Measurements from ENCODE around the gene GPR35.

The GPR35 gene

GRCh38 chr2:240586919-240587800 lies 38.1 kb upstream of the GPR35 start:
- H3K4me2 ChIP-seq (ENCODE audit: low read length), result peak overlapping the region; percentile 96
- TF ChIP-seq CTCF (IDR thresholded peaks at IDR 0.05; ENCODE audit: low read depth, low read length, poor library complexity, severe bottlenecking) (no peak), EZH2phosphoT487 (IDR thresholded peaks at IDR 0.05; ENCODE audit: borderline replicate concordance, low read length) (no peak)
- no peaks in the 10 kb centered on the region for H3K9me2 ChIP-seq (replicated peaks; ENCODE audit: control insufficient read depth, low read length)
- H3K36me3 ChIP-seq (ENCODE audit: control insufficient read depth, low read length), result peaks cover 60% of the 10 kb centered on the region
- H3K79me2 ChIP-seq (ENCODE audit: control insufficient read depth, low read length), result peaks cover 85% of the 10 kb centered on the region
- H3K27me3 ChIP-seq (ENCODE audit: control insufficient read depth, low read length), result no peaks in the 10 kb centered on the region
- peaks cover 18% of the 10 kb centered on the region for H3F3A ChIP-seq (ENCODE audit: control insufficient read depth, insufficient read depth)
- peak overlapping the region; percentile 98 for H3K27ac ChIP-seq (ENCODE audit: low read depth, low read length)
- no peaks in the 10 kb centered on the region for H3K9me3 ChIP-seq (ENCODE audit: control insufficient read depth, insufficient read depth, low read length)
- peaks cover 13% of the 10 kb centered on the region for H4K20me1 ChIP-seq (ENCODE audit: control insufficient read depth, insufficient read depth, low read depth, low read length)
- H3K4me1 ChIP-seq (ENCODE audit: control insufficient read depth, low read length), result peaks cover 49% of the 10 kb centered on the region
- H3K4me3 ChIP-seq (ENCODE audit: low read length), result peak overlapping the region; percentile 78

- peak overlapping the region; percentile 96 for H3K4me2 ChIP-seq (ENCODE audit: low read length)
- H3K27ac ChIP-seq (ENCODE audit: low read depth, low read length), result no peak overlapping the region
- no peaks in the 10 kb centered on the region for H3K9me2 ChIP-seq (replicated peaks; ENCODE audit: control insufficient read depth, low read length)
- TF ChIP-seq CTCF (IDR thresholded peaks at IDR 0.05; ENCODE audit: low read depth, low read length, poor library complexity, severe bottlenecking), result no peak
- no peak for TF ChIP-seq EZH2phosphoT487 (IDR thresholded peaks at IDR 0.05; ENCODE audit: borderline replicate concordance, low read length)
- H3K4me3 ChIP-seq (ENCODE audit: low read length), result peak overlapping the region; percentile 78
- peaks cover 39% of the 10 kb centered on the region for H3K4me1 ChIP-seq (ENCODE audit: control insufficient read depth, low read length)
- peaks cover 55% of the 10 kb centered on the region for H3K36me3 ChIP-seq (ENCODE audit: control insufficient read depth, low read length)
- no peaks in the 10 kb centered on the region for H3K27me3 ChIP-seq (ENCODE audit: control insufficient read depth, low read length)
- peaks cover 18% of the 10 kb centered on the region for H3F3A ChIP-seq (ENCODE audit: control insufficient read depth, insufficient read depth)
- H3K9me3 ChIP-seq (ENCODE audit: control insufficient read depth, insufficient read depth, low read length), result no peaks in the 10 kb centered on the region
- peaks cover 85% of the 10 kb centered on the region for H3K79me2 ChIP-seq (ENCODE audit: control insufficient read depth, low read length)
- H4K20me1 ChIP-seq (ENCODE audit: control insufficient read depth, insufficient read depth, low read depth, low read length), result peaks cover 13% of the 10 kb centered on the region
These were observed 37.1 kb upstream of the GPR35 start for GRCh38 chr2:240588006-240588655.

- peaks cover 49% of the 10 kb centered on the region for H3K36me3 ChIP-seq (ENCODE audit: control insufficient read depth, low read length)
- peaks cover 18% of the 10 kb centered on the region for H3F3A ChIP-seq (ENCODE audit: control insufficient read depth, insufficient read depth)
- peak overlapping the region; percentile 96 for H3K4me2 ChIP-seq (ENCODE audit: low read length)
- H3K9me3 ChIP-seq (ENCODE audit: control insufficient read depth, insufficient read depth, low read length), result no peaks in the 10 kb centered on the region
- H4K20me1 ChIP-seq (ENCODE audit: control insufficient read depth, insufficient read depth, low read depth, low read length), result peaks cover 13% of the 10 kb centered on the region
- H3K4me3 ChIP-seq (ENCODE audit: low read length), result no peak overlapping the region; the same call in 1 of the 2 replicates
- H3K27ac ChIP-seq (ENCODE audit: low read depth, low read length), result no peak overlapping the region
- TF ChIP-seq CTCF (IDR thresholded peaks at IDR 0.05; ENCODE audit: low read depth, low read length, poor library complexity, severe bottlenecking) (no peak), EZH2phosphoT487 (IDR thresholded peaks at IDR 0.05; ENCODE audit: borderline replicate concordance, low read length) (no peak)
- H3K27me3 ChIP-seq (ENCODE audit: control insufficient read depth, low read length), result no peaks in the 10 kb centered on the region
- H3K9me2 ChIP-seq (replicated peaks; ENCODE audit: control insufficient read depth, low read length), result no peaks in the 10 kb centered on the region
- peaks cover 85% of the 10 kb centered on the region for H3K79me2 ChIP-seq (ENCODE audit: control insufficient read depth, low read length)
- H3K4me1 ChIP-seq (ENCODE audit: control insufficient read depth, low read length), result peaks cover 34% of the 10 kb centered on the region
These were observed 36.6 kb upstream of the GPR35 start for GRCh38 chr2:240588669-240589068.

Measured in DOHH2 (cell line).